Natural killer cell treated with Interleukin-12 subunit alpha and Interleukin-12 subunit beta and Interleukin-15 and Interleukin-18, amount 100 ng/mL, for 72 hours (primary cell): Measurements from ENCODE around the gene PPP1R9B. TPM values are rescaled to one million over a fixed set of nuclear protein-coding genes. Genes with fewer than 3 reads are reported as not detected.

Experiments used
- ATAC-seq, 2 donors: fragments of 150-1000 bp; cut with Tn5 transposase in 1 of 2; sonication (Bioruptor Pico), chemical (Tn5 transposase) in 1 of 2; 2 replicates each; pipeline ENCODE4 v1.10.0; 2021
- DNase-seq: peaks from one replicate; pipeline ENCODE4 v3.0.0; 2022; ENCODE audit warnings: low spot score
- H3K27ac Mint-ChIP-seq, 2 donors: 1 replicate in 1 of 2; 2 replicates in 1 of 2; pipeline ENCODE4 v1.8.0; 2022; ENCODE audit warnings: mixed read lengths in 2 of 2, mild to moderate bottlenecking in 1 of 2, moderate library complexity in 1 of 2
- H3K27me3 Mint-ChIP-seq, 2 donors: 1 replicate in 1 of 2; 2 replicates in 1 of 2; pipeline ENCODE4 v1.8.0; 2022; ENCODE audit warnings: mixed read lengths in 2 of 2
- H3K36me3 Mint-ChIP-seq: one replicate; pipeline ENCODE4 v1.8.0; 2022; ENCODE audit warnings: mixed read lengths
- H3K4me1 Mint-ChIP-seq, 2 donors: 1 replicate in 1 of 2; 2 replicates in 1 of 2; pipeline ENCODE4 v1.8.0; 2022; ENCODE audit warnings: low read depth in 2 of 2, mixed read lengths in 2 of 2, mild to moderate bottlenecking in 1 of 2
- H3K4me3 Mint-ChIP-seq: one replicate; pipeline ENCODE4 v1.8.0; 2022; ENCODE audit warnings: mixed read lengths
- H3K9me3 Mint-ChIP-seq: 2 replicates; pipeline ENCODE4 v1.8.0; 2022; ENCODE audit warnings: mixed read lengths
- total RNA-seq, 2 donors: library from RNA; stranded (reverse); gene quantifications; one replicate each; pipeline ENCODE4 v1.2.3, GENCODE V29; 2022

The PPP1R9B gene
- total RNA-seq, 2 donors from 2014 or later: 96.0 to 110 TPM

DNA sequence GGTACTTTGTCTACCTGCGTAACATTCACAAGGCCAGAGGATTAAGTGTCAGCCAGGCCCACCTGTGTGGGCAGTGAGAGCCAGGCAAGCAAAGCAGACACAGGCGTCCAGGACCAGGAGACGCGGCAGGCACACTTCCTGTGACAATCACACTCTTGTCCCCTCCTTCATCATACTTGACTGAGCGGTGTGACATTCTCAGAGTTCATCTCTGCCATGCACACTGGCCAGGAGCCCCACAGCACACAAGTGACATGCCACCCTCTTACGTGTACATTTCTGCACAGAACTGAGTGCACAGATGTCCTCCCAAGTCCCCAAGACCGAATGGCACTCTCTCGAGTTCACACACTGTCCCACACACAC lies 8.7 kb downstream of the PPP1R9B start:
- ATAC-seq: peak; percentile 41 to 70
- peaks cover 85 to 89% of the 10 kb centered on the region in 2 donors for H3K4me1 Mint-ChIP-seq
- DNase-seq: no peak
- H3K27ac Mint-ChIP-seq: peak overlapping the region; percentile 69 to 82
- no peaks in the 10 kb centered on the region for H3K27me3 Mint-ChIP-seq
- H3K4me3 Mint-ChIP-seq: peak overlapping the region; percentile 58
- H3K36me3 Mint-ChIP-seq: peaks cover 26% of the 10 kb centered on the region
- no peaks in the 10 kb centered on the region for H3K9me3 Mint-ChIP-seq

DNA sequence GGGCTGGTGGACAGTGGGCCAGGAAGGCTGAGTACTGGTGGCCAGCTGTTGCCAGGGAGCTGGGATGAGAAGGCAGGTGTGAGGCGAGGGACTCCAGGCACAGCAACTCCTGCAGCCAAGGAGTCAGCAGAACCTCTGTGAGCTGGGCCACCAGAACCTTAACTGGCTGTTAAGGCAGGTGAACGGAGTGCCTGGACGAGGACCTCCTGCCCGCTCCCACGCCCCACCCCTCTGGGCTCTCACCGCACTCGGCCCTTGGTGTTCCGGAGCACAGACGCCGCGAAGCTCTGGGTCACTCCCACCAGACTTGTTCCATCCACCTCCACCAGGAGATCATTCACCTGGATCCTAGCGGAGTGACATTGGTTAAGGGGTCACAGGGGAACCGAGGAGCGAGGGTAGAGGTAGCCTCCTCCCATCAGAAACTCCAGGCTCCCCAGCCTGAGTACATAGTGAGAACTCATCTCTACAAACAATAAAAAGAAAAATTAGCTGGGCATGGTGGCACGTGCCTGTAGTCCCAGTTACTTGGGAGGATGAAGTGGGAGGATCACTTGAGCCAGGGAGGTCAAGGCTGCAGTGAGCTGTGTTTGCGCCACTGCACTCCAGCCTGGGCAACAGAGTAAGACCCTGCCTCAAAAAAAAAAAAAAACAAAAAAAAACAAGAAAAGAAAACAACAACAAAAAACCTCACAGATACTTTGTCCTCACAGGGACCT lies 9.3 kb downstream of the PPP1R9B start:
- Mint-ChIP-seq H3K4me3 (peak overlapping the region; percentile 64), H3K9me3 (no peaks in the 10 kb centered on the region), H3K27ac (peak overlapping the region; percentile 69 to 82), H3K36me3 (peaks cover 26% of the 10 kb centered on the region), H3K4me1 (peaks cover 83 to 86% of the 10 kb centered on the region in 2 donors), H3K27me3 (no peaks in the 10 kb centered on the region)
- ATAC-seq (no peak), DNase-seq (no peak)

DNA sequence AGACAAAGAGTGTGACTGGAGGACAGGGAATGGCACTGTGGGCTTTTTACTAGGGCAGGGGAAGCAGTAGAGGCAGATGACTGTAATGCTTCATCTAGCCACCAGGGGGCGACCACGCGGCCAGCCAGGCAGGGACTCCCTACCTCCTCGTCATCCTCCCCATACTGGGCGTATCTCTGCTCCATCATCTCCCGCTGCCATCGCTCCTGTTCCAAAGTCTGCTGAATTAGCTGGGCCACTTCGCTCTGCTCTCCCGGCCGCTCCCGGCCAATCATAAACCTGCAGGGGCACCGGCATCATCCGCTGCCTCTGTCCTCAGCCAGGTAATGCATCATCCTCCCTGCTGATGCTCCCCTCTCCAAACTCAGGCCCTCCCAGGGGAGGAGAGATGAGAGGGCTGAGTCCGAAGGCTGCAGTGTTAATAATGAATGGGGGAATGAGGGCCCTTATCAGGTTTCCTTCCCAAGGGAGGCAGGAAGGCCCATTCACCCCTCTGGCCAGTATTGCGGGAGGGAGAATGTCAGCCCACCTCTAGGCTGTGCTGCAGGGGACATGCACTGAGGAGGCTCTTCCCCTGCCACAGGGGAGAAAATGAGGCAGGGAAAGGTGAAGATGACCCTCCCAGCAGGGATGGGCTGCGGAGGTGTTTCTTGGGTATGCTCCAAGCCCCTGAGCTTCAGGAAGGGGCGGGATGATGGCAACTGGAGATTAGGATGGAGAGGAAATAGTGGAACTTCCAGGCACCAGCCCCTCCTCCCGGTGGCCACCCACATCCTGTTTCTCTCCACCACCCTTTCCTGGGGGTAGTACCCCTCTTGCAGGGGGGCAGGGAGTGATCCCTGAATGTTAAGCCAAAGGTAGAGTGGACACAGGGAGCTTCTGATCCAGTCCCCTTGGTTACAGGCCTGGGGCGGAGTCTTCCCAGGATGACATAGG lies 10.3 kb downstream of the PPP1R9B start:
- no peaks in the 10 kb centered on the region for H3K27me3 Mint-ChIP-seq
- peak overlapping the region; percentile 64 for H3K4me3 Mint-ChIP-seq
- H3K27ac Mint-ChIP-seq: peak overlapping the region; percentile 69 to 82
- peaks cover 26% of the 10 kb centered on the region for H3K36me3 Mint-ChIP-seq
- H3K4me1 Mint-ChIP-seq: peaks cover 74 to 78% of the 10 kb centered on the region in 2 donors
- no peaks in the 10 kb centered on the region for H3K9me3 Mint-ChIP-seq
- peak; percentile 86 for ATAC-seq
- DNase-seq: peak; percentile 76

DNA sequence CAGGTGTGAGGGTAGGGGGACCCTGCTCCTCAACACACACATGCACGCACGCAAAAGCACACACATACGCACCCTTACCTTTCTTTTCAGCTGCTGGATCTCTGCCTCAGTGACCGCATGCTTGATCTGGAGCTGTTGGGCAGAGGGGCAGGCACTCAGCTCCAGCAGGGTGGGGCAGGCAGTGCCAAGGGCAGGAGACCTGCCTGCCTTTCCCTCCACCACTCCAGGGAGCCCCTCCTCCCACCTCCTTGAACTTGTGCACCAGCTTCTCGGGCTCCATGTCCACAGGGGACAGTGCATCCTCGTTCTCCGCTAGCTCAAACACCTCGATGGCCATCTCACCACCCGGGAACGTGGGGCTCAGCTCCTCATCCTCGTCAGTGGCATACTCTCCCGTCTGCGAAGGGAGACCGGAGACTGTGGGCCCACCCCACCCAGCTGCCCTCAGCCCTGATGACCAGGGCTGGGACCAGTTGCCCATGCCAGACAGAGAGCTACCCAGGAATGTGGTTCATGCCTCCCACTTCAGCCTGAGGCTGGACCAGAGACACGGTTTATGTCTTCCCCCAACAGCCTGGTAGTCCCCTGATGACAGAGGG lies 11.2 kb downstream of the PPP1R9B start:
- Mint-ChIP-seq H3K4me1 (peaks cover 65 to 69% of the 10 kb centered on the region in 2 donors), H3K9me3 (no peaks in the 10 kb centered on the region), H3K4me3 (no peak overlapping the region), H3K36me3 (peaks cover 23% of the 10 kb centered on the region), H3K27ac (peak overlapping the region; percentile 69 to 82), H3K27me3 (no peaks in the 10 kb centered on the region)
- no peak for DNase-seq
- ATAC-seq: no peak

DNA sequence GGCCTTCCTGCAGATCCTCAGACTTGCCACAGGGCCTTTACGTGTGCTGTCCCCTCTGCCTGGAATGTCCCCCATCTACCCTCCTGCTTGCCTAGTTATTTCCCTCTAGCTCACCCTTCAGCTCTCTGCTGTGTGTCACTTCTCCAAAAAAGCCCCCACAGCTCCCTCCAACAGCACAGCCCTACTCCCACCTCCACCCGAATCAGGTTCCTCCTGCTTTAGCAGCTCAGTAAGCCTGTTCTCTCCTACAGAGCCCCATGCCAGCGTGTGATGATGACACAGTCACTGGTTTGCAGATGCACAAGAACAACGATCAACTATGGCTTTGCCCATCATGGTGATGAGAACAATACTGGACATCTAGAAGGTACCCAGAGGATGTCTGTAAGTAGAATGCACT lies 13.4 kb downstream of the PPP1R9B start:
- Mint-ChIP-seq H3K27me3 (no peaks in the 10 kb centered on the region), H3K4me1 (peaks cover 48 to 54% of the 10 kb centered on the region in 2 donors), H3K27ac (peak overlapping the region in 1 of 2 donors; percentile 59), H3K4me3 (no peak overlapping the region), H3K36me3 (peaks cover 13% of the 10 kb centered on the region), H3K9me3 (no peaks in the 10 kb centered on the region)
- ATAC-seq: no peak
- no peak for DNase-seq

DNA sequence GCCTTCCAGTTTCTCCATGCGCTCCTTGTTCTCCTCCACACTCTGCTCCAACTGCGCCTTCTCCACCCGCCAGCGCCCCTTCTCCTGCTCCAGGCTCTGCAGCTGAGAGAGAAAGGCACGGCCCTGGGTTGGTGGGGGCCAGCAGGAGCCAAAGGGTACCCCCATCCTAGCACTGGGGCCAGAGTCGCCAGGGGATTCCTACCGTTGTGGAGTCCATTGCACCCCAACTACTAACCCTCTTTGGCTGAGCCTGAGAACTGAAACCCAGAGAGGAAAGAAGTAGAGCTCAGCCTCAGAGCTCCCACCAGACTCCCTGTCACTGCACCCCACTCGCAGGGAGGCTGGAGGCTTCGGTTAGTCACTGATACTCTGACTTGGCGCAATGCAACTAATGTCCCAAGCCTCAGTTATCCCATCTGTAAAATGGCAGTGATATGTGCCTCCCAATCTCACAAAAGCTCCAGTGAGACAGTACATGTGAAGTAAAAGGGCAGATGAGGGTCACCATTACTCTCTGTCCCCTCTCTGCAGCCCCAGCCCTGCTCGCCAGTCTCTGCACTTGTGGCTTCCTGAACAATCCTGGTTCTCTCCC lies 14.3 kb downstream of the PPP1R9B start:
- Mint-ChIP-seq H3K27me3 (no peaks in the 10 kb centered on the region), H3K4me3 (no peak overlapping the region), H3K36me3 (peaks cover 13% of the 10 kb centered on the region), H3K9me3 (no peaks in the 10 kb centered on the region), H3K4me1 (peaks cover 42 to 54% of the 10 kb centered on the region in 2 donors), H3K27ac (no peak overlapping the region)
- no peak for DNase-seq
- no peak for ATAC-seq

DNA sequence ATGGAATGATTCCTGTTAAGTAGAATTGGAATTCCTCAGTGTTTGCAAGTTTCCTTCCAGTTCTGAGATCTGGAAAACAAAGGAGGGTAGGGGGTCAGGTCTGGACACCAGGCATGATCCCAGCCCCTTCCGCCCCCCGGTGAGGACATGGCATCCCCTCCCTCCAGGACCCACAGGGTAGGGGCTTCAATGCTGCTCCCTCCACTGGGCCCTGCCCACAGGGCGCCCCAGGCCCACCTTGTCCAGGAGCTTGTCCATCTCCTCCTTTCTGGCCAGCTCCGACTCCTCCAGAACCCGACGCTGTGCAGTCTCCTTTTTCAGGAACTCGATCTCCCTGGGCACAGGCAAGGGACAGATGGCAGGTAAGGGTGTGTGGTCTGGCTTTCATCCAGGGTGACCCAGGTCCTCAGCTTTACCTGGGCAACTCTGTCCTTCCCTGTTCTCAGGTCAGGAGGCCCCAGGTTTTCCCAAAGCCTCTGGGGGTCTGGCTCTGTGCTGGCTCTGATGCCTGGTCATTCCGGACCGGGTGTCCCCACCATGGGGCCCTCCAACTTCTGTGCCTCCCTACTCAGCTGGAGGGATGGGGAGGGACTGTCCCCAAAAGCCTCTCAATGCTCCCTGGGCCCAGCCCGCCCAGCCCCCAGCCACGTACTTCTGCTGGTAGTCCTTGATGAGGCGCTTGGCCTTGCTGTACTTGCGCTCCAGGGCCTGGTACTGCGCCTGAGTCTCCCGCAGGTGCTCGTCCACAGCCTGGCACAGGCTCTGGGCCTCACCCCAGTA lies 15.0 kb downstream of the PPP1R9B start:
- peaks cover 13% of the 10 kb centered on the region for H3K36me3 Mint-ChIP-seq
- H3K27ac Mint-ChIP-seq: no peak overlapping the region
- no peak overlapping the region for H3K4me3 Mint-ChIP-seq
- no peak for ATAC-seq
- H3K27me3 Mint-ChIP-seq: no peaks in the 10 kb centered on the region
- H3K9me3 Mint-ChIP-seq: no peaks in the 10 kb centered on the region
- peaks cover 41 to 54% of the 10 kb centered on the region in 2 donors for H3K4me1 Mint-ChIP-seq
- DNase-seq: no peak

DNA sequence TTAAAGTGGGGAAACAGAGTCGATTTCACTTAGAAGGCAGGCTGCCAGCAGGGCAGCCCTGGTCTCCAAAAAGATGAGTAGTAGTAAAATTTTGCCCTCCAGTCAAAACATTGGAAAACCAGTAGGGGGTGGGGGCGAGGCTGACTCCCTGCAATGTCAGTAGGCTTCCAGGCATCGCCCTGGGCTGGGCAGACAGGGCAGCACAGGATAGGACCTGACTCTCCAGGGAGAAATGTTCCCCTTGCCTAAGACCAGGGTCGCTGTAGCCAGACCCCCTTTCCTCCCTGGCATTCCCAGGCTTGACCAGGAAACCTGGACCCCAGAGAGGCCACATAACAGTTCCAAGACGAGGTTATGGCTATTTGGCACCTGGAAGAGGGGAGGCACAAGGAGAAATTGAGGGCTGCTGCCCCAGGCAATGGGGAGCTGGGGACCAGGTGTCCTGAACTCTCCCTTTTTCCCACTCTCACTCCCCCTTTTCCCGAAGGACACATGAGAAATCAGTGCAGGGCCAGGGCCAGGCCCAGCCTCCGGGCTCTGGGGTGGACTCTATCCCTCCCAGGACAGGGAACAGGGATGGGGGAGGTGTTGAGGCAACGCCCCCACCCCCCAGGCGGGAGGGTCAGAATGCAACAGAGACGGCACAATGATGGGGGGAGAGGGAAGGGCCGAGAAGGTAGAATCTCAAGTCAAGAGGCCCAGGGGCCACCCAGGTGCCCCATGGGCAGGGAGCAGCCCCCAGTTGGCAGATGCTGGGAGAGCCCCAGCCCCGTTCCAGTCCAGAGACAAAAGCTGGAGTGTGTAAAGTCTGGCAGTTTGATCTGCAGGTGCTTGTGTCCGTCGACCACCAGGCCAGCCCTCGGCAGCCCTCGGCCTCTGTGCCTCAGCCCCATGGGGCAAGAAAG lies 16.0 kb downstream of the PPP1R9B start:
- Mint-ChIP-seq H3K4me1 (peaks cover 30 to 45% of the 10 kb centered on the region in 2 donors), H3K36me3 (peaks cover 8% of the 10 kb centered on the region), H3K27ac (no peak overlapping the region), H3K4me3 (no peak overlapping the region), H3K27me3 (no peaks in the 10 kb centered on the region), H3K9me3 (no peaks in the 10 kb centered on the region)
- DNase-seq: no peak
- no peak for ATAC-seq

DNA sequence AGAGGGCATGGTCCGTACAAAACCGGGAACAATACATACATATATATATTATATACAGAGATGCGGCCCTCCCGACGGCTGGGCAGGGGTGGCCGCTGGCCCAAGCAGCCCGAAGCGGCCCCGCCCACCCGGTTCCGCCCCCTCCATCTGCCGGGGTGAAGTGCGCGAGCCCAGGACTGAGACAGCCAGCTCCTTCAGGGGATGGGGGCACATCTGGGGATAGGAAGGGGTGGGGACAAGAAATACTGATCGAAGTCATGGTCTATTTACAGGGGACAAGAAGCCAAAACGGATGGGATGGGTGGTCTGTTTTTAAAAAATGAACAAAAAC lies 16.7 kb downstream of the PPP1R9B start:
- peaks cover 8% of the 10 kb centered on the region for H3K36me3 Mint-ChIP-seq
- no peaks in the 10 kb centered on the region for H3K9me3 Mint-ChIP-seq
- H3K27me3 Mint-ChIP-seq: peaks cover 1 to 3% of the 10 kb centered on the region in 2 donors
- no peak overlapping the region for H3K4me3 Mint-ChIP-seq
- H3K27ac Mint-ChIP-seq: no peak overlapping the region
- ATAC-seq (no peak), DNase-seq (no peak)
- peaks cover 31 to 47% of the 10 kb centered on the region in 2 donors for H3K4me1 Mint-ChIP-seq

DNA sequence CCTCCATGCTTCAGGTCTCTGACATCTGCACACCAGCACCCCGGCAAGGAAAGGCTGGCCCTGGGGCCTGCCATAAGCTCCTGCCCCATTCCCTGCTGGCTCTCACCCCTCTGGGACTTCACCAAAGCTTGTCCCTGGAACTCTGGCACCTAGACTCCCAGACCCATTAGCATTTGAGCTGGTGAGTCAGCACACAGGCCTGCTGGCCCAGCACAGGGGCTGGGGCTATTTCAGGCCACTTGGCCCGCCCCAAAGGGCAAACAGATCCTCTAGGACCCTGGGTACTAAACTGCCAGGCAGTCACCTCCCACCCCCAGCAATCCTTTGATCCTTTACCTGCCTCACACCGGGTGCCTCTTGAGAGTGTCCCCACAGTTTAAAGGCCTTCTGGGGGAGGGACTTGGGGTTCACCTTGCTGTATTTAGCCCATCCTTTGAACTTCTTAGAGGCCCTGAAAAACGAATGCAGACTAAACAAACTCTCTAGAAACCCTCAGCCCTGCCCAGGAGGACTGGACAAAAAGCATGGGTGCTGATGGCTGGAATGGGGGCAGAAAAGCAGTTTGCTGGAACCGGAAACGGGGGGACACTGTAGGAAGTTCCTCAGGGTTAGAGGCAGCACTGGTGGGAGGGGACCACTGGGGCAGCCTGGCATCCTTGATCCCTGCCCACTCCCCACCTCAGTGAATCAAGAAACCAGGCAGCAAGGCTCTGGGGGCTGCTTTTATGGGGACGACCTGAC lies 17.3 kb downstream of the PPP1R9B start:
- no peak for ATAC-seq
- no peaks in the 10 kb centered on the region for H3K9me3 Mint-ChIP-seq
- peaks cover 5% of the 10 kb centered on the region for H3K36me3 Mint-ChIP-seq
- H3K4me1 Mint-ChIP-seq: peaks cover 35 to 47% of the 10 kb centered on the region in 2 donors
- no peak overlapping the region for H3K27ac Mint-ChIP-seq
- no peak overlapping the region for H3K4me3 Mint-ChIP-seq
- no peak for DNase-seq
- H3K27me3 Mint-ChIP-seq: peaks cover 5 to 8% of the 10 kb centered on the region in 2 donors

DNA sequence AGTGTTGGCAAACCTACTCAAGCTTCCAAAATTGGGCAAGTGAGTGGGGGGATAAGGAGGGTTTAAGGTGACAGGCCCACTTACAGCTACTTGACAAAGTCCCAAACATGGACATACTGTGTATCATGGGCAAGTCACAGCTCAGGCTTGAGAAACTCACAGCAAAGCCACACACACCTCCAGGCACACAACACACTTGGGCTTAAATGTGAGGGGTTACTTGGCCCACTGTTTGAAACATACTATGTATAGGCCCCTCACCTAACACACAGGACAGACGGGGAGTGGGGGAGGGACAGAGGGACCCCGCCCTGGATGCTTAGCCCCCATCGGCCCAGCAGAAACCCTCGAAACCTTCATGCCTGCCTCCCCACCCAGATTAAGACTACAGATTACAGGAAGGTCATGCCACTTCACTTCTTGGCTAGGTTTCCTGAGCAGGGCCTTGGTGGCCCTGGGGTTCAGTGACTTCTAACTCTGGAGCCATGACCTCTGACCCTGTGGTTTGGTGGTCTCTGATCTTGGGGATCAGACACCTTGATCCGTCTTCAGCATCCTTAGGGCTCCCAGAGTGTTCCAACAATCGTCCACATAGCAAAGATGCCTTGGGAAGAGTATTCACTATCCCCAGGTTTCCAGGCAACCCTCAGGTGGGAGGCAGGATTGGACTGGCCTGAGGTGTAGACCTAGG lies 18.2 kb downstream of the PPP1R9B start:
- H3K4me3 Mint-ChIP-seq: no peak overlapping the region

More for the DNA sequence above, 18.2 kb downstream of the PPP1R9B start:
- Mint-ChIP-seq H3K27me3 (peaks cover 9 to 11% of the 10 kb centered on the region in 2 donors), H3K4me1 (peaks cover 32 to 45% of the 10 kb centered on the region in 2 donors), H3K36me3 (no peaks in the 10 kb centered on the region), H3K9me3 (no peaks in the 10 kb centered on the region), H3K27ac (peak overlapping the region; percentile 20 to 76)
- no peak for DNase-seq
- no peak for ATAC-seq
